ENCODE data around the gene ATP2C2. TPM values are rescaled to one million over a fixed set of nuclear protein-coding genes. Genes with fewer than 3 reads are reported as not detected.

The ATP2C2 gene
- total and polyA plus RNA-seq, 2 experiments from 2014 or later: 2.1 TPM

DNA sequence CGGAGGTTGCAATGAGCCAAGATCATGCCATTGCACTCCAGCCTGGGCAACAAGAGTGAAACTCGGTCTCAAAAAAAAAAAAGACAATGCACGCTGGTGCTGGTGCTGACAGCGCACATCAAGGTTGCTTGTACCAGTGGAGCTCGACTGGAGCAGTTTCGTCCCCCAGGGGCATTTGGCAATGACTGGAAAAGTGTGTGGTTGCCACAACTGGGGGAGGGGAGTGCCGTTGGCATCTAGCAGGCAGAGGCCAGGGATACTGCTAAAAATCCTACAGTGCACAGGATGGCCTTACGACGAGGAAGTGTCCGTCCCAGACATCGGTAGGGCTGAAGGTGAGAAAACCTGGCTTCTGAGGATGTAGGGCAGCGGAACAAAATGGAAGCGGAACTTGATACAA is 133.7 kb downstream of the ATP2C2 start:
- Histone ChIP-seq H3K36me3 (ENCODE audit: insufficient read depth) (peaks cover 2% of the 10 kb centered on the region), H3F3A (replicated peaks; ENCODE audit: low read depth) (0 out of 2 replicates have a peak, but pooled peaks cover 4% of the 10 kb centered on the region), H3K4me1 (ENCODE audit: insufficient read depth) (peaks cover 4% of the 10 kb centered on the region), H3K4me3 (no peak overlapping the region), H3K9me2 (ENCODE audit: insufficient read depth) (no peaks in the 10 kb centered on the region), H3K27me3 (ENCODE audit: insufficient read depth) (no peaks in the 10 kb centered on the region), H4K20me1 (replicated peaks; ENCODE audit: insufficient read depth) (no peaks in the 10 kb centered on the region; the same call in 1 of the 2 replicates), H3K27ac (ENCODE audit: low read depth) (no peak overlapping the region), H3K79me2 (replicated peaks; ENCODE audit: insufficient read depth) (peaks cover 4% of the 10 kb centered on the region; the same call in 1 of the 2 replicates), H2AFZ (no peak overlapping the region), H3K4me2 (no peak overlapping the region)
- H3K4me1 Mint-ChIP-seq: peaks cover 17% of the 10 kb centered on the region
- no peak for DNase-seq (ENCODE audit: low spot score)
- no peak overlapping the region for H3K27ac Mint-ChIP-seq
- no peak for ATAC-seq
- peaks cover 6% of the 10 kb centered on the region for H3K27me3 Mint-ChIP-seq (ENCODE audit: insufficient read depth, low read depth, poor library complexity)
- H3K36me3 Mint-ChIP-seq (ENCODE audit: low read depth): peaks cover 9% of the 10 kb centered on the region
- H3K9me3 Mint-ChIP-seq: no peaks in the 10 kb centered on the region
- H3K4me3 Mint-ChIP-seq: no peak overlapping the region
- TF ChIP-seq EZH2 (IDR thresholded peaks at IDR 0.05; ENCODE audit: low read depth, unreplicated experiment): no peak
- no peak for TF ChIP-seq CREB1 (CRISPR knock-in tag; IDR thresholded peaks at IDR 0.05; ENCODE audit: low read depth)
- TF ChIP-seq, protein P1, sequence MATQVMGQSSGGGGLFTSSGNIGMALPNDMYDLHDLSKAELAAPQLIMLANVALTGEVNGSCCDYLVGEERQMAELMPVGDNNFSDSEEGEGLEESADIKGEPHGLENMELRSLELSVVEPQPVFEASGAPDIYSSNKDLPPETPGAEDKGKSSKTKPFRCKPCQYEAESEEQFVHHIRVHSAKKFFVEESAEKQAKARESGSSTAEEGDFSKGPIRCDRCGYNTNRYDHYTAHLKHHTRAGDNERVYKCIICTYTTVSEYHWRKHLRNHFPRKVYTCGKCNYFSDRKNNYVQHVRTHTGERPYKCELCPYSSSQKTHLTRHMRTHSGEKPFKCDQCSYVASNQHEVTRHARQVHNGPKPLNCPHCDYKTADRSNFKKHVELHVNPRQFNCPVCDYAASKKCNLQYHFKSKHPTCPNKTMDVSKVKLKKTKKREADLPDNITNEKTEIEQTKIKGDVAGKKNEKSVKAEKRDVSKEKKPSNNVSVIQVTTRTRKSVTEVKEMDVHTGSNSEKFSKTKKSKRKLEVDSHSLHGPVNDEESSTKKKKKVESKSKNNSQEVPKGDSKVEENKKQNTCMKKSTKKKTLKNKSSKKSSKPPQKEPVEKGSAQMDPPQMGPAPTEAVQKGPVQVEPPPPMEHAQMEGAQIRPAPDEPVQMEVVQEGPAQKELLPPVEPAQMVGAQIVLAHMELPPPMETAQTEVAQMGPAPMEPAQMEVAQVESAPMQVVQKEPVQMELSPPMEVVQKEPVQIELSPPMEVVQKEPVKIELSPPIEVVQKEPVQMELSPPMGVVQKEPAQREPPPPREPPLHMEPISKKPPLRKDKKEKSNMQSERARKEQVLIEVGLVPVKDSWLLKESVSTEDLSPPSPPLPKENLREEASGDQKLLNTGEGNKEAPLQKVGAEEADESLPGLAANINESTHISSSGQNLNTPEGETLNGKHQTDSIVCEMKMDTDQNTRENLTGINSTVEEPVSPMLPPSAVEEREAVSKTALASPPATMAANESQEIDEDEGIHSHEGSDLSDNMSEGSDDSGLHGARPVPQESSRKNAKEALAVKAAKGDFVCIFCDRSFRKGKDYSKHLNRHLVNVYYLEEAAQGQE (IDR thresholded peaks at IDR 0.05; ENCODE audit: unreplicated experiment): no peak
- TF ChIP-seq NANOG (IDR thresholded peaks at IDR 0.05; ENCODE audit: borderline replicate concordance): no peak
- no peak for TF ChIP-seq JUNB (IDR thresholded peaks at IDR 0.05; ENCODE audit: unreplicated experiment)
- TF ChIP-seq, protein P2, sequence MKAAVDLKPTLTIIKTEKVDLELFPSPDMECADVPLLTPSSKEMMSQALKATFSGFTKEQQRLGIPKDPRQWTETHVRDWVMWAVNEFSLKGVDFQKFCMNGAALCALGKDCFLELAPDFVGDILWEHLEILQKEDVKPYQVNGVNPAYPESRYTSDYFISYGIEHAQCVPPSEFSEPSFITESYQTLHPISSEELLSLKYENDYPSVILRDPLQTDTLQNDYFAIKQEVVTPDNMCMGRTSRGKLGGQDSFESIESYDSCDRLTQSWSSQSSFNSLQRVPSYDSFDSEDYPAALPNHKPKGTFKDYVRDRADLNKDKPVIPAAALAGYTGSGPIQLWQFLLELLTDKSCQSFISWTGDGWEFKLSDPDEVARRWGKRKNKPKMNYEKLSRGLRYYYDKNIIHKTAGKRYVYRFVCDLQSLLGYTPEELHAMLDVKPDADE (IDR thresholded peaks at IDR 0.05): no peak
- TF ChIP-seq POLR2AphosphoS5 (IDR thresholded peaks at IDR 0.05; ENCODE audit: low read depth): no peak
- TF ChIP-seq ZNF114 (CRISPR knock-in tag; IDR thresholded peaks at IDR 0.05): no peak
- TF ChIP-seq, protein P3, sequence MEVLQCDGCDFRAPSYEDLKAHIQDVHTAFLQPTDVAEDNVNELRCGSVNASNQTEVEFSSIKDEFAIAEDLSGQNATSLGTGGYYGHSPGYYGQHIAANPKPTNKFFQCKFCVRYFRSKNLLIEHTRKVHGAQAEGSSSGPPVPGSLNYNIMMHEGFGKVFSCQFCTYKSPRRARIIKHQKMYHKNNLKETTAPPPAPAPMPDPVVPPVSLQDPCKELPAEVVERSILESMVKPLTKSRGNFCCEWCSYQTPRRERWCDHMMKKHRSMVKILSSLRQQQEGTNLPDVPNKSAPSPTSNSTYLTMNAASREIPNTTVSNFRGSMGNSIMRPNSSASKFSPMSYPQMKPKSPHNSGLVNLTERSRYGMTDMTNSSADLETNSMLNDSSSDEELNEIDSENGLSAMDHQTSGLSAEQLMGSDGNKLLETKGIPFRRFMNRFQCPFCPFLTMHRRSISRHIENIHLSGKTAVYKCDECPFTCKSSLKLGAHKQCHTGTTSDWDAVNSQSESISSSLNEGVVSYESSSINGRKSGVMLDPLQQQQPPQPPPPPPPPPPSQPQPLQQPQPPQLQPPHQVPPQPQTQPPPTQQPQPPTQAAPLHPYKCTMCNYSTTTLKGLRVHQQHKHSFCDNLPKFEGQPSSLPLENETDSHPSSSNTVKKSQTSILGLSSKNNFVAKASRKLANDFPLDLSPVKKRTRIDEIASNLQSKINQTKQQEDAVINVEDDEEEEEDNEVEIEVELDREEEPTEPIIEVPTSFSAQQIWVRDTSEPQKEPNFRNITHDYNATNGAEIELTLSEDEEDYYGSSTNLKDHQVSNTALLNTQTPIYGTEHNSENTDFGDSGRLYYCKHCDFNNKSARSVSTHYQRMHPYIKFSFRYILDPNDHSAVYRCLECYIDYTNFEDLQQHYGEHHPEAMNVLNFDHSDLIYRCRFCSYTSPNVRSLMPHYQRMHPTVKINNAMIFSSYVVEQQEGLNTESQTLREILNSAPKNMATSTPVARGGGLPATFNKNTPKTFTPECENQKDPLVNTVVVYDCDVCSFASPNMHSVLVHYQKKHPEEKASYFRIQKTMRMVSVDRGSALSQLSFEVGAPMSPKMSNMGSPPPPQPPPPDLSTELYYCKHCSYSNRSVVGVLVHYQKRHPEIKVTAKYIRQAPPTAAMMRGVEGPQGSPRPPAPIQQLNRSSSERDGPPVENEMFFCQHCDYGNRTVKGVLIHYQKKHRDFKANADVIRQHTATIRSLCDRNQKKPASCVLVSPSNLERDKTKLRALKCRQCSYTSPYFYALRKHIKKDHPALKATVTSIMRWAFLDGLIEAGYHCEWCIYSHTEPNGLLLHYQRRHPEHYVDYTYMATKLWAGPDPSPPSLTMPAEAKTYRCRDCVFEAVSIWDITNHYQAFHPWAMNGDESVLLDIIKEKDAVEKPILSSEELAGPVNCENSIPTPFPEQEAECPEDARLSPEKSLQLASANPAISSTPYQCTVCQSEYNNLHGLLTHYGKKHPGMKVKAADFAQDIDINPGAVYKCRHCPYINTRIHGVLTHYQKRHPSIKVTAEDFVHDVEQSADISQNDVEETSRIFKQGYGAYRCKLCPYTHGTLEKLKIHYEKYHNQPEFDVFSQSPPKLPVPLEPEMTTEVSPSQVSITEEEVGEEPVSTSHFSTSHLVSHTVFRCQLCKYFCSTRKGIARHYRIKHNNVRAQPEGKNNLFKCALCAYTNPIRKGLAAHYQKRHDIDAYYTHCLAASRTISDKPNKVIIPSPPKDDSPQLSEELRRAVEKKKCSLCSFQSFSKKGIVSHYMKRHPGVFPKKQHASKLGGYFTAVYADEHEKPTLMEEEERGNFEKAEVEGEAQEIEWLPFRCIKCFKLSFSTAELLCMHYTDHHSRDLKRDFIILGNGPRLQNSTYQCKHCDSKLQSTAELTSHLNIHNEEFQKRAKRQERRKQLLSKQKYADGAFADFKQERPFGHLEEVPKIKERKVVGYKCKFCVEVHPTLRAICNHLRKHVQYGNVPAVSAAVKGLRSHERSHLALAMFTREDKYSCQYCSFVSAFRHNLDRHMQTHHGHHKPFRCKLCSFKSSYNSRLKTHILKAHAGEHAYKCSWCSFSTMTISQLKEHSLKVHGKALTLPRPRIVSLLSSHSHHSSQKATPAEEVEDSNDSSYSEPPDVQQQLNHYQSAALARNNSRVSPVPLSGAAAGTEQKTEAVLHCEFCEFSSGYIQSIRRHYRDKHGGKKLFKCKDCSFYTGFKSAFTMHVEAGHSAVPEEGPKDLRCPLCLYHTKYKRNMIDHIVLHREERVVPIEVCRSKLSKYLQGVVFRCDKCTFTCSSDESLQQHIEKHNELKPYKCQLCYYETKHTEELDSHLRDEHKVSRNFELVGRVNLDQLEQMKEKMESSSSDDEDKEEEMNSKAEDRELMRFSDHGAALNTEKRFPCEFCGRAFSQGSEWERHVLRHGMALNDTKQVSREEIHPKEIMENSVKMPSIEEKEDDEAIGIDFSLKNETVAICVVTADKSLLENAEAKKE (CRISPR knock-in tag; IDR thresholded peaks at IDR 0.05): no peak
- TF ChIP-seq STAT1 (IDR thresholded peaks at IDR 0.05; ENCODE audit: unreplicated experiment): no peak
- TF ChIP-seq EZH2phosphoT487 (IDR thresholded peaks at IDR 0.05; ENCODE audit: unreplicated experiment): no peak
- TF ChIP-seq ZNF331 (CRISPR knock-in tag; IDR thresholded peaks at IDR 0.05; ENCODE audit: low read depth): no peak
- TF ChIP-seq, protein P4, sequence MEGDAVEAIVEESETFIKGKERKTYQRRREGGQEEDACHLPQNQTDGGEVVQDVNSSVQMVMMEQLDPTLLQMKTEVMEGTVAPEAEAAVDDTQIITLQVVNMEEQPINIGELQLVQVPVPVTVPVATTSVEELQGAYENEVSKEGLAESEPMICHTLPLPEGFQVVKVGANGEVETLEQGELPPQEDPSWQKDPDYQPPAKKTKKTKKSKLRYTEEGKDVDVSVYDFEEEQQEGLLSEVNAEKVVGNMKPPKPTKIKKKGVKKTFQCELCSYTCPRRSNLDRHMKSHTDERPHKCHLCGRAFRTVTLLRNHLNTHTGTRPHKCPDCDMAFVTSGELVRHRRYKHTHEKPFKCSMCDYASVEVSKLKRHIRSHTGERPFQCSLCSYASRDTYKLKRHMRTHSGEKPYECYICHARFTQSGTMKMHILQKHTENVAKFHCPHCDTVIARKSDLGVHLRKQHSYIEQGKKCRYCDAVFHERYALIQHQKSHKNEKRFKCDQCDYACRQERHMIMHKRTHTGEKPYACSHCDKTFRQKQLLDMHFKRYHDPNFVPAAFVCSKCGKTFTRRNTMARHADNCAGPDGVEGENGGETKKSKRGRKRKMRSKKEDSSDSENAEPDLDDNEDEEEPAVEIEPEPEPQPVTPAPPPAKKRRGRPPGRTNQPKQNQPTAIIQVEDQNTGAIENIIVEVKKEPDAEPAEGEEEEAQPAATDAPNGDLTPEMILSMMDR (conservative IDR thresholded peaks at IDR 0.05; ENCODE audit: low read depth in 2 of 2): no peak
